ENCODE data around the gene CCDC88C.
"Not testable (repeated sequence)": the region's sequence is repeated elsewhere in the genome, so short reads cannot be mapped to it uniquely, and the experiment has no call there.

The CCDC88C gene

GRCh38 chr14:91253795-91254323 is 163.8 kb downstream of the CCDC88C start:
- H3K9me3 ChIP-seq (ENCODE audit: control extremely low read depth in 1 of 5, control insufficient read depth in 4 of 5, insufficient read depth in 2 of 5, low read depth in 1 of 5, low read length in 4 of 5), result no peaks in the 10 kb centered on the region
- DNase-seq, result no peak
- POLR2A ChIA-PET, result no interaction called here
- peaks cover 0 to 43% (median 2%) of the 10 kb centered on the region in 5 experiments for H3K27me3 ChIP-seq (replicated peaks in 2 of 5; ENCODE audit: control insufficient read depth in 4 of 5, insufficient read depth in 5 of 5, low read length in 4 of 5)
- peaks cover 14 to 74% (median 42%) of the 10 kb centered on the region in 4 experiments for H3K4me1 ChIP-seq (ENCODE audit: control extremely low read depth in 1 of 4, control insufficient read depth in 4 of 4, insufficient read depth in 4 of 4, low read length in 3 of 4)
- peak overlapping the region; percentile 30 to 74 (median 58) for H3K4me3 ChIP-seq (ENCODE audit: control insufficient read depth in 1 of 7, extremely low read depth in 1 of 7, insufficient read depth in 4 of 7, low read depth in 2 of 7, low read length in 6 of 7)
- WGBS (ENCODE audit: insufficient coverage), result 39% methylated on average over 13 of the region's 20 CpGs
- no peaks in the 10 kb centered on the region for H3K36me3 ChIP-seq (ENCODE audit: control insufficient read depth in 4 of 4, insufficient read depth in 4 of 4, low read length in 3 of 4)
- CTCF ChIA-PET, result interaction anchor here (1.2 to 3.8 kb wide), 2 partner anchors 11 to 24 kb away, joined by 3 to 20 read pairs; partner anchors contain the start of gene GPR68
- no peak overlapping the region for H3K27ac ChIP-seq (ENCODE audit: insufficient read depth in 1 of 2, low read depth in 1 of 2, low read length in 2 of 2, poor library complexity in 1 of 2, severe bottlenecking in 2 of 2)

GRCh38 chr14:91252871-91253794 is 164.5 kb downstream of the CCDC88C start:
- H3K4me1 ChIP-seq (ENCODE audit: control extremely low read depth in 1 of 4, control insufficient read depth in 4 of 4, insufficient read depth in 4 of 4, low read length in 3 of 4), result peaks cover 13 to 74% (median 39%) of the 10 kb centered on the region in 4 experiments
- no peaks in the 10 kb centered on the region for H3K36me3 ChIP-seq (ENCODE audit: control insufficient read depth in 4 of 4, insufficient read depth in 4 of 4, low read length in 3 of 4)
- 3% methylated on average over 80 of the region's 95 CpGs for WGBS (ENCODE audit: insufficient coverage)
- no peak for DNase-seq
- peaks cover 0 to 40% (median 2%) of the 10 kb centered on the region in 5 experiments for H3K27me3 ChIP-seq (replicated peaks in 2 of 5; ENCODE audit: control insufficient read depth in 4 of 5, insufficient read depth in 5 of 5, low read length in 4 of 5)
- H3K4me3 ChIP-seq (ENCODE audit: control insufficient read depth in 1 of 7, extremely low read depth in 1 of 7, insufficient read depth in 4 of 7, low read depth in 2 of 7, low read length in 6 of 7), result peak overlapping the region; percentile 30 to 74 (median 59)
- H3K27ac ChIP-seq (ENCODE audit: insufficient read depth in 1 of 2, low read depth in 1 of 2, low read length in 2 of 2, poor library complexity in 1 of 2, severe bottlenecking in 2 of 2), result no peak overlapping the region
- ChIA-PET POLR2A (no interaction called here), CTCF (interaction anchor here (1.2 to 3.8 kb wide), 3 partner anchors 10 to 24 kb away, joined by 3 to 20 read pairs (median 5); partner anchors contain the start of gene GPR68)
- no peaks in the 10 kb centered on the region for H3K9me3 ChIP-seq (ENCODE audit: control extremely low read depth in 1 of 5, control insufficient read depth in 4 of 5, insufficient read depth in 2 of 5, low read depth in 1 of 5, low read length in 4 of 5)

- WGBS (ENCODE audit: insufficient coverage), result 72% methylated on average over 5 of the region's 5 CpGs
- ChIA-PET CTCF (interaction anchor here (1.7 to 3.8 kb wide), 2 partner anchors 8 to 14 kb away, joined by 4 to 20 read pairs; partner anchors contain the start of gene GPR68), POLR2A (interaction anchor here (0.5 kb wide), 1 partner anchor 74 kb away, joined by 3 read pairs; no protein-coding TSS in a partner anchor)
- Histone ChIP-seq H3K4me1 (ENCODE audit: control extremely low read depth in 1 of 4, control insufficient read depth in 4 of 4, insufficient read depth in 4 of 4, low read length in 3 of 4) (peaks cover 10 to 77% (median 36%) of the 10 kb centered on the region in 4 experiments), H3K36me3 (ENCODE audit: control insufficient read depth in 4 of 4, insufficient read depth in 4 of 4, low read length in 3 of 4) (no peaks in the 10 kb centered on the region), H3K9me3 (ENCODE audit: control extremely low read depth in 1 of 5, control insufficient read depth in 4 of 5, insufficient read depth in 2 of 5, low read depth in 1 of 5, low read length in 4 of 5) (no peaks in the 10 kb centered on the region), H3K27ac (ENCODE audit: insufficient read depth in 1 of 2, low read depth in 1 of 2, low read length in 2 of 2, poor library complexity in 1 of 2, severe bottlenecking in 2 of 2) (no peak overlapping the region), H3K4me3 (ENCODE audit: control insufficient read depth in 1 of 7, extremely low read depth in 1 of 7, insufficient read depth in 4 of 7, low read depth in 2 of 7, low read length in 6 of 7) (no peak overlapping the region), H3K27me3 (replicated peaks in 2 of 5; ENCODE audit: control insufficient read depth in 4 of 5, insufficient read depth in 5 of 5, low read length in 4 of 5) (peaks cover 0 to 30% (median 2%) of the 10 kb centered on the region in 5 experiments)
- no peak for DNase-seq
Measured at GRCh38 chr14:91250912-91251311, 166.7 kb downstream of the CCDC88C start.

GRCh38 chr14:91249841-91250616 is 167.6 kb downstream of the CCDC88C start:
- peaks cover 10 to 82% (median 38%) of the 10 kb centered on the region in 4 experiments for H3K4me1 ChIP-seq (ENCODE audit: control extremely low read depth in 1 of 4, control insufficient read depth in 4 of 4, insufficient read depth in 4 of 4, low read length in 3 of 4)
- peak; percentile 59 to 87 (median 82) for DNase-seq
- WGBS (ENCODE audit: insufficient coverage), result 2% methylated on average over 6 of the region's 10 CpGs
- H3K27ac ChIP-seq (ENCODE audit: insufficient read depth in 1 of 2, low read depth in 1 of 2, low read length in 2 of 2, poor library complexity in 1 of 2, severe bottlenecking in 2 of 2), result no peak overlapping the region
- ChIA-PET CTCF (interaction anchor here (0.9 to 1.7 kb wide), 5 partner anchors 8 to 39 kb away, joined by 3 to 4 read pairs (median 3); no protein-coding TSS in a partner anchor), POLR2A (interaction anchor here (1.2 kb wide), 1 partner anchor 11 kb away, joined by 7 read pairs; no protein-coding TSS in a partner anchor)
- H3K36me3 ChIP-seq (ENCODE audit: control insufficient read depth in 4 of 4, insufficient read depth in 4 of 4, low read length in 3 of 4), result no peaks in the 10 kb centered on the region
- peaks cover 0 to 28% (median 2%) of the 10 kb centered on the region in 5 experiments for H3K27me3 ChIP-seq (replicated peaks in 2 of 5; ENCODE audit: control insufficient read depth in 4 of 5, insufficient read depth in 5 of 5, low read length in 4 of 5)
- H3K4me3 ChIP-seq (ENCODE audit: control insufficient read depth in 1 of 7, extremely low read depth in 1 of 7, insufficient read depth in 4 of 7, low read depth in 2 of 7, low read length in 6 of 7), result peak overlapping the region in 4 of 7 experiments; percentile 8 to 42 (median 21)
- H3K9me3 ChIP-seq (ENCODE audit: control extremely low read depth in 1 of 5, control insufficient read depth in 4 of 5, insufficient read depth in 2 of 5, low read depth in 1 of 5, low read length in 4 of 5), result no peaks in the 10 kb centered on the region

GRCh38 chr14:91246051-91246852 is 171.4 kb downstream of the CCDC88C start:
- ChIA-PET POLR2A (no interaction called here), CTCF (interaction anchor here (0.7 kb wide), 1 partner anchor 40 kb away, joined by 5 read pairs; no protein-coding TSS in a partner anchor)
- DNase-seq, result peak in 1 of 3 donors; percentile 41
- peaks cover 17 to 85% (median 55%) of the 10 kb centered on the region in 4 experiments for H3K4me1 ChIP-seq (ENCODE audit: control extremely low read depth in 1 of 4, control insufficient read depth in 4 of 4, insufficient read depth in 4 of 4, low read length in 3 of 4)
- H3K4me3 ChIP-seq (ENCODE audit: control insufficient read depth in 1 of 7, extremely low read depth in 1 of 7, insufficient read depth in 4 of 7, low read depth in 2 of 7, low read length in 6 of 7), result no peak overlapping the region
- H3K27me3 ChIP-seq (replicated peaks in 2 of 5; ENCODE audit: control insufficient read depth in 4 of 5, insufficient read depth in 5 of 5, low read length in 4 of 5), result no peaks in the 10 kb centered on the region
- no peak overlapping the region for H3K27ac ChIP-seq (ENCODE audit: insufficient read depth in 1 of 2, low read depth in 1 of 2, low read length in 2 of 2, poor library complexity in 1 of 2, severe bottlenecking in 2 of 2)
- H3K9me3 ChIP-seq (ENCODE audit: control extremely low read depth in 1 of 5, control insufficient read depth in 4 of 5, insufficient read depth in 2 of 5, low read depth in 1 of 5, low read length in 4 of 5), result no peaks in the 10 kb centered on the region
- 98% methylated on average over 11 of the region's 15 CpGs for WGBS (ENCODE audit: insufficient coverage)
- no peaks in the 10 kb centered on the region for H3K36me3 ChIP-seq (ENCODE audit: control insufficient read depth in 4 of 4, insufficient read depth in 4 of 4, low read length in 3 of 4)

- H3K27me3 ChIP-seq (replicated peaks in 2 of 5; ENCODE audit: control insufficient read depth in 4 of 5, insufficient read depth in 5 of 5, low read length in 4 of 5); H3K9me3 ChIP-seq (ENCODE audit: control extremely low read depth in 1 of 5, control insufficient read depth in 4 of 5, insufficient read depth in 2 of 5, low read depth in 1 of 5, low read length in 4 of 5); DNase-seq; H3K4me3 ChIP-seq (ENCODE audit: control insufficient read depth in 1 of 7, extremely low read depth in 1 of 7, insufficient read depth in 4 of 7, low read depth in 2 of 7, low read length in 6 of 7); H3K36me3 ChIP-seq (ENCODE audit: control insufficient read depth in 4 of 4, insufficient read depth in 4 of 4, low read length in 3 of 4); H3K27ac ChIP-seq (ENCODE audit: insufficient read depth in 1 of 2, low read depth in 1 of 2, low read length in 2 of 2, poor library complexity in 1 of 2, severe bottlenecking in 2 of 2); POLR2A ChIA-PET: not testable (repeated sequence)
- WGBS (ENCODE audit: insufficient coverage), result 99% methylated on average over 5 of the region's 8 CpGs
- CTCF ChIA-PET, result interaction anchor here (0.7 kb wide), 1 partner anchor 40 kb away, joined by 5 read pairs; no protein-coding TSS in a partner anchor
- H3K4me1 ChIP-seq (ENCODE audit: control extremely low read depth in 1 of 4, control insufficient read depth in 4 of 4, insufficient read depth in 4 of 4, low read length in 3 of 4), result peaks cover 12 to 84% (median 51%) of the 10 kb centered on the region in 4 experiments
Measured at GRCh38 chr14:91245616-91246015, 172.0 kb downstream of the CCDC88C start.

Data from common myeloid progenitor, CD34-positive (primary cell).